Pancreas (tissue), 10 donors: ENCODE data around the gene FAP. TPM values are rescaled to one million over a fixed set of nuclear protein-coding genes. Genes with fewer than 3 reads are reported as not detected.

ENCODE experiments used
- ATAC-seq, 4 donors: fragments of 200-7000 bp; cut with Tn5 transposase; one replicate each; pipeline versions ENCODE4 v1.8.0 to v1.9.1; 2020; ENCODE audit warnings: mild to moderate bottlenecking in 4 of 4, moderate library complexity in 4 of 4
- DNase-seq, 6 donors: peaks; one replicate each; pipeline ENCODE4 v3.0.0-alpha.2; 2020
- FAIRE-seq: peaks from 2 replicates; lab custom pipeline; 2012; peaks lifted over from hg19 to GRCh38; lab: Jason Lieb, UNC
- H3K27ac ChIP-seq, 4 donors: fragments of 200-600 bp; sonication (generic); 1 replicate in 3 of 4; 2 replicates in 1 of 4; pipeline versions ENCODE4 v1.5.0 to v1.8.0; 2020
- H3K27me3 ChIP-seq, 4 donors: fragments of 200-600 bp; one replicate each; pipeline ENCODE4 v1.8.0; 2021
- H3K36me3 ChIP-seq, 3 donors: fragments of 200-600 bp; sonication (generic) in 1 of 3; one replicate each; pipeline versions ENCODE4 v1.5.0 to v1.8.0; 2020 to 2021
- H3K4me1 ChIP-seq, 3 donors: fragments of 200-600 bp; one replicate each; pipeline ENCODE4 v1.8.0; 2021
- H3K4me3 ChIP-seq, 4 donors: fragments of 200-600 bp; sonication (generic) in 2 of 4; one replicate each; pipeline versions ENCODE4 v1.5.0 to v1.8.0; 2020 to 2021
- H3K9me3 ChIP-seq, 4 donors: fragments of 200-600 bp; one replicate each; pipeline ENCODE4 v1.8.0; 2021
- CTCF ChIP-seq, 4 donors: fragments of 200-600 bp; sonication (generic) in 3 of 4; IDR thresholded peaks; one replicate each; pipeline versions ENCODE4 v1.5.0 to v1.8.0; 2021; ENCODE audit warnings: antibody characterized with exemption in 4 of 4
- WGBS, 2 donors: extraction: QIAGEN DNeasy Blood & Tissue Kit; methylation state at CpG; one replicate each; pipeline ENCODE4 v1.1.7; 2013; 5-methylcytosine and 5-hydroxymethylcytosine counted together
- intact Hi-C, 3 donors: fragments of 100-400 bp; cut with DNase I; formaldehyde crosslinking; loops; one replicate each; pipeline versions ENCODE4 v1.11.1 to v1.14.2; 2022
- polyA plus RNA-seq, 2 donors: library from polyadenylated mRNA; stranded (reverse); fragments of 200-250 nt; gene quantifications; one replicate each; pipeline ENCODE4 v1.2.3, GENCODE V29; 2013
- total RNA-seq, 6 donors: library from RNA; stranded (reverse); fragmentation: NEBNext Ultra II Directional in 4 of 6; extraction: Animal tissue kit (Norgen Biotek cat#: 25700) in 4 of 6; gene quantifications; one replicate each; pipeline versions ENCODE4 v1.2.1 to v1.2.4, GENCODE V29; 2021 to 2023
- donor health status: healthy with polysubstance abuse.
- donor health status: DM: no; HTN: no; CAD: no; lungs with moderate emphysema.
- donor health status: DM: no; HTN: no; CAD: no.
- donor health status: control.
- donor health status: control.
- donor health status: Bipolar disorder and iron deficiency.
- donor health status: DM: yes; HTN: yes; CAD: no.
- donor health status: DM: no; HTN: no; CAD: no.
- donor health status: DM: no; HTN: no; CAD: no.
- donor health status: DM: yes; HTN: yes; CAD: no.

Gene FAP
- 10 to 100 TPM in 2 of 6 donors, 1 to 10 TPM in 3, under 1 TPM in 1; 0.98 to 17.0 (median 3.1) TPM for total RNA-seq
- 10 to 100 TPM; 11.9 to 38.1 TPM for polyA plus RNA-seq

DNA sequence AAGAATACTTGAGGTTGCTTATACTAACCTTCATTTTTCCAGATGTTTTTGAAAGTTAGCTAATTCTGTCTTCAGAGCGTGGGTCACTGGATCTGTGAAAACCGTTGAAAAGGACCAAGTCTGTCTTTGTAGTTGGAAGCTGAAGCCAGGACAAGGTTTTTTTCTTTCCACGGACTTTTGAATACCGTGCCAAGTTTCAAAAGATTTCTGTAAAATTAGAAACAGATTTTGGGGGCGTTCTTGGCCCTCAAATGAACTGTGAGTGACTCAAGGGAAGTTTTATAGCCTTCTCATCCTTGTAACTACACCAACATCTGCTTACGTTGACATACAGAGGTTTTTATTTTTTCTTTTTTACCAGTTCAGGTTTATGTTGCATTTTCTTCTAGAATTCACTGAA lies at the start of gene FAP:
Gene FAP (minus strand): TSS at position 152 of the 400 bp plus-strand sequence. CDS start 118 bp downstream, at position 34.
- no peak for TF ChIP-seq CTCF (IDR thresholded peaks at IDR 0.05)
- H3K36me3 ChIP-seq: no peaks in the 10 kb centered on the region
- no peak within 1 kb of the TSS for H3K4me3 ChIP-seq
- no peaks in the 10 kb centered on the region for H3K27me3 ChIP-seq
- 68 to 71% methylated on average over 6 of the region's 6 CpGs for WGBS, 2 donors
- DNase-seq: no peak
- no peak for FAIRE-seq
- H3K4me1 ChIP-seq: peaks cover 0 to 8% (median 0%) of the 10 kb centered on the region in 3 donors
- peak within 1 kb of the TSS in 2 of 4 donors; percentile 21 to 30 for H3K27ac ChIP-seq
- no peaks in the 10 kb centered on the region for H3K9me3 ChIP-seq
- peak in 2 of 4 donors; percentile 31 to 48 for ATAC-seq
- intact Hi-C loops: no loop called here

GRCh38 chr2:162291748-162292147 lies 48.5 kb upstream of the FAP start:
- no peak overlapping the region for H3K27ac ChIP-seq
- FAIRE-seq (no peak), DNase-seq (no peak), ATAC-seq (peak; percentile 28 to 69 (median 56))
- no peaks in the 10 kb centered on the region for H3K27me3 ChIP-seq
- no peak overlapping the region for H3K4me3 ChIP-seq
- TF ChIP-seq CTCF (IDR thresholded peaks at IDR 0.05): no peak
- WGBS, 2 donors: 36 to 48% methylated on average over 3 of the region's 3 CpGs
- intact Hi-C loops: no loop called here
- H3K9me3 ChIP-seq: no peaks in the 10 kb centered on the region
- no peaks in the 10 kb centered on the region for H3K36me3 ChIP-seq
- peaks cover 14 to 18% (median 16%) of the 10 kb centered on the region in 3 donors for H3K4me1 ChIP-seq

- peaks cover 0 to 10% (median 2%) of the 10 kb centered on the region in 3 donors for H3K36me3 ChIP-seq
- TF ChIP-seq CTCF (IDR thresholded peaks at IDR 0.05): no peak
Measured at GRCh38 chr2:162282765-162283425, 39.6 kb upstream of the FAP start.

DNA sequence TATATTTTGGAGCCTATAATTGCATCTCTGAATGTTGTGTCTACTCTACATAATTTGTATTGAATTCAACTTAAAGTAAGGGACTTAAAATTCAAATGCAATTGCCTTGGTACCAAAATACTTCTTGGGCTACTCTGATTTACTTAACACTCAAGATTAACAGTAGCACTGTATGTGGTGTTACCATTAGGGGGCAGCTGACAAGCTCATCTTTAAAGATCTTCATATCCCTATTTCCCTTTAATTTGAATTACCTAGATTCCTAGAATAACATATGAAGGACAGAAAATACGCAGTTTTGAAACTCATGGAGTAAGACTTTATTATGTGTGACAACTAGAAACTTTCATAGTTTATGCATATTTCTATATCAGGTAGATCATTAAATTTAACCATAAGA lies 37.4 kb upstream of the FAP start:
- H3K27ac ChIP-seq: no peak overlapping the region
- intact Hi-C loops: no loop called here
- ATAC-seq: no peak
- no peak overlapping the region for H3K4me3 ChIP-seq
- TF ChIP-seq CTCF (IDR thresholded peaks at IDR 0.05): no peak
- no peaks in the 10 kb centered on the region for H3K9me3 ChIP-seq
- H3K36me3 ChIP-seq: peaks cover 0 to 17% (median 6%) of the 10 kb centered on the region in 3 donors
- no peak for DNase-seq
- WGBS, 2 donors: 92% methylated on average over 1 of the region's 1 CpG
- H3K27me3 ChIP-seq: no peaks in the 10 kb centered on the region
- FAIRE-seq: no peak
- no peaks in the 10 kb centered on the region for H3K4me1 ChIP-seq

More at GRCh38 chr2:162282765-162283425, 39.6 kb upstream of the FAP start:
- Histone ChIP-seq H3K27me3 (no peaks in the 10 kb centered on the region), H3K4me1 (no peaks in the 10 kb centered on the region), H3K9me3 (no peaks in the 10 kb centered on the region), H3K27ac (no peak overlapping the region), H3K4me3 (no peak overlapping the region)
- intact Hi-C loops: no loop called here
- DNase-seq (no peak), FAIRE-seq (no peak), ATAC-seq (no peak)
- 66 to 86% methylated on average over 4 of the region's 4 CpGs for WGBS, 2 donors

- WGBS, 2 donors: 92 to 93% methylated on average over 4 of the region's 4 CpGs
Measured at GRCh38 chr2:162277381-162277780, 34.1 kb upstream of the FAP start.

More at GRCh38 chr2:162277381-162277780, 34.1 kb upstream of the FAP start:
- FAIRE-seq: no peak
- DNase-seq: no peak
- TF ChIP-seq CTCF (IDR thresholded peaks at IDR 0.05): no peak
- intact Hi-C loops: no loop called here
- Histone ChIP-seq H3K27me3 (no peaks in the 10 kb centered on the region), H3K4me1 (no peaks in the 10 kb centered on the region), H3K9me3 (no peaks in the 10 kb centered on the region), H3K36me3 (peaks cover 0 to 25% (median 6%) of the 10 kb centered on the region in 3 donors), H3K27ac (no peak overlapping the region), H3K4me3 (no peak overlapping the region)
- ATAC-seq: no peak
